22Rv1 (cell line): Measurements from ENCODE around the gene LSM7.
A peak's percentile ranks its signal among the peaks of the same experiment; 100 is the strongest.

Experiments
- H3K27ac ChIP-seq: fragments of 450-650 bp; 2 replicates; pipeline ENCODE4 v1.5.1; 2017
- CTCF ChIP-seq: fragments of 450-650 bp; IDR thresholded peaks from 2 replicates; pipeline ENCODE4 v1.5.1; 2017; ENCODE audit warnings: mild to moderate bottlenecking
- ZFX ChIP-seq: fragments of 450-650 bp; IDR thresholded peaks from 2 replicates; pipeline ENCODE4 v1.6.1; 2017; ENCODE audit warnings: antibody characterized with exemption, borderline replicate concordance

The LSM7 gene

GRCh38 chr19:2330632-2331284 is 2.4 kb upstream of the LSM7 start:
- peak overlapping the region; percentile 90 for H3K27ac ChIP-seq

GRCh38 chr19:2330255-2330631 is 1.9 kb upstream of the LSM7 start:
- no peak for TF ChIP-seq ZFX
- TF ChIP-seq CTCF, result no peak
- H3K27ac ChIP-seq, result peak overlapping the region; percentile 90; the same call in 1 of the 2 replicates

More at GRCh38 chr19:2330632-2331284, 2.4 kb upstream of the LSM7 start:
- TF ChIP-seq CTCF (no peak), ZFX (no peak)

GRCh38 chr19:2329501-2329916 is 1.1 kb upstream of the LSM7 start:
- H3K27ac ChIP-seq, result peak overlapping the region; percentile 90
- TF ChIP-seq ZFX (no peak), CTCF (no peak)

GRCh38 chr19:2329149-2329478 is 728 bp upstream of the LSM7 start:
- peak overlapping the region; percentile 90 for H3K27ac ChIP-seq
- TF ChIP-seq ZFX, result no peak
- no peak for TF ChIP-seq CTCF

GRCh38 chr19:2327773-2328400 is 499 bp downstream of the LSM7 start:
- peak overlapping the region; percentile 90 for H3K27ac ChIP-seq
- no peak for TF ChIP-seq ZFX
- TF ChIP-seq CTCF, result no peak

- TF ChIP-seq CTCF, result no peak
- no peak for TF ChIP-seq ZFX
- peak overlapping the region; percentile 90 for H3K27ac ChIP-seq
Observed at GRCh38 chr19:2326699-2327360, 1.6 kb downstream of the LSM7 start.
